IMR-90 (cell line): ENCODE measurements around the gene ERVH48-1. TPM values are rescaled to one million over a fixed set of nuclear protein-coding genes. Genes with fewer than 3 reads are reported as not detected.

ENCODE experiments used
- ATAC-seq: fragments of 200-7000 bp; cut with Tn5 transposase; 2 replicates; pipeline ENCODE4 v1.9.1; 2020; ENCODE audit warnings: low read depth, mild to moderate bottlenecking, moderate library complexity
- BruUV-seq: library from RNA; stranded (reverse); fragments of 400-500 nt; replicated peaks from 2 replicates; lab custom pipeline; 2021; lab: Mats Ljungman, UMichigan
- CTCF ChIA-PET: fragments of 300-600 bp; formaldehyde crosslinking; extraction: SDS; loops from one replicate; lab custom pipeline; 2021; ENCODE audit warnings: antibody characterized with exemption; lab: Yijun Ruan, JAX
- POLR2A ChIA-PET: fragments of 300-600 bp; sonication (Branson Sonifier 250); formaldehyde crosslinking; loops from one replicate; lab custom pipeline; 2022; ENCODE audit warnings: antibody characterized with exemption; ENCODE audit not compliant: unreplicated experiment; lab: Charles Lee
- DNase-seq: peaks from one replicate; pipeline ENCODE4 v3.0.0; 2013
- H2AFZ ChIP-seq: replicated peaks from 2 replicates; pipeline ENCODE3; 2013; ENCODE audit warnings: low read length, mild to moderate bottlenecking; ENCODE audit not compliant: poor library complexity
- H2AK5ac ChIP-seq: 2 replicates; pipeline ENCODE4 v1.6.1; 2013; ENCODE audit warnings: low read depth, low read length, inconsistent platforms
- H2AK9ac ChIP-seq: replicated peaks from 2 replicates; pipeline ENCODE3; 2013; ENCODE audit warnings: mild to moderate bottlenecking, low read depth, low read length, moderate library complexity; ENCODE audit not compliant: poor library complexity
- H2BK120ac ChIP-seq: 2 replicates; pipeline ENCODE4 v1.6.1; 2013; ENCODE audit warnings: low read depth, low read length, inconsistent platforms
- H2BK15ac ChIP-seq: 3 replicates; pipeline ENCODE4 v1.6.1; 2013; ENCODE audit warnings: low read depth, low read length, inconsistent platforms
- H2BK20ac ChIP-seq: 2 replicates; pipeline ENCODE4 v1.6.1; 2013; ENCODE audit warnings: low read depth, mild to moderate bottlenecking, inconsistent platforms, low read length, moderate library complexity
- H2BK5ac ChIP-seq: 2 replicates; pipeline ENCODE4 v1.6.1; 2013; ENCODE audit warnings: mild to moderate bottlenecking, low read depth, low read length, inconsistent platforms; ENCODE audit not compliant: poor library complexity, severe bottlenecking
- H3K14ac ChIP-seq: replicated peaks from 2 replicates; pipeline ENCODE4 v1.6.1; 2013; ENCODE audit warnings: low read depth, low read length, inconsistent platforms
- H3K18ac ChIP-seq: 2 replicates; pipeline ENCODE4 v1.6.1; 2013; ENCODE audit warnings: low read depth, low read length, control low read depth
- H3K23ac ChIP-seq: 2 replicates; pipeline ENCODE4 v1.6.1; 2013; ENCODE audit warnings: low read depth, low read length, inconsistent platforms
- H3K27ac ChIP-seq: 2 replicates; pipeline ENCODE4 v1.5.1; 2013; ENCODE audit warnings: mild to moderate bottlenecking, control low read depth, low read length; ENCODE audit not compliant: insufficient read depth
- H3K27me3 ChIP-seq: 2 replicates; pipeline ENCODE4 v1.6.1; 2013; ENCODE audit warnings: low read length; ENCODE audit not compliant: control insufficient read depth, insufficient read depth
- H3K36me3 ChIP-seq: 2 replicates; pipeline ENCODE4 v1.6.1; 2013; ENCODE audit warnings: low read length, mixed read lengths; ENCODE audit not compliant: control insufficient read depth, insufficient read depth
- H3K4ac ChIP-seq: 2 replicates; pipeline ENCODE4 v1.6.1; 2013; ENCODE audit warnings: low read depth, low read length, inconsistent platforms
- H3K4me1 ChIP-seq: 2 replicates; pipeline ENCODE4 v1.6.1; 2013; ENCODE audit warnings: low read length, mixed read lengths; ENCODE audit not compliant: control insufficient read depth, insufficient read depth
- H3K4me2 ChIP-seq: 2 replicates; pipeline ENCODE4 v1.6.1; 2013; ENCODE audit warnings: low read depth, mild to moderate bottlenecking, control low read depth, low read length, moderate library complexity
- H3K4me3 ChIP-seq: 2 replicates; pipeline ENCODE4 v1.5.1; 2013; ENCODE audit warnings: low read depth, mild to moderate bottlenecking, control low read depth, low read length, moderate library complexity; ENCODE audit not compliant: insufficient read depth
- H3K56ac ChIP-seq: 2 replicates; pipeline ENCODE4 v1.6.1; 2013; ENCODE audit warnings: low read length, inconsistent platforms; ENCODE audit not compliant: insufficient read depth; ENCODE audit errors: extremely low read depth
- H3K79me1 ChIP-seq, 2 experiments: 2 replicates each; pipeline ENCODE4 v1.6.1; 2013; ENCODE audit warnings: low read length in 2 of 2, inconsistent platforms in 1 of 2, low read depth in 1 of 2
- H3K9ac ChIP-seq: 2 replicates; pipeline ENCODE4 v1.6.1; 2013; ENCODE audit warnings: low read depth, low read length, control low read depth
- H3K9me1 ChIP-seq: 2 replicates; pipeline ENCODE4 v1.6.1; 2013; ENCODE audit warnings: low read length, inconsistent platforms; ENCODE audit not compliant: insufficient read depth
- H3K9me3 ChIP-seq: 2 replicates; pipeline ENCODE4 v1.6.1; 2013; ENCODE audit warnings: low read length; ENCODE audit not compliant: control insufficient read depth, insufficient read depth
- H4K20me1 ChIP-seq: 2 replicates; pipeline ENCODE4 v1.6.1; 2013; ENCODE audit warnings: low read length, inconsistent platforms; ENCODE audit not compliant: insufficient read depth
- H4K5ac ChIP-seq: 2 replicates; pipeline ENCODE4 v1.6.1; 2013; ENCODE audit warnings: mild to moderate bottlenecking, low read depth, low read length, control low read depth
- H4K8ac ChIP-seq, 2 experiments: 2 replicates each; pipeline ENCODE4 v1.6.1; 2013; ENCODE audit warnings: low read depth in 2 of 2, low read length in 2 of 2, control low read depth in 1 of 2, inconsistent platforms in 1 of 2
- H4K91ac ChIP-seq: 2 replicates; pipeline ENCODE4 v1.6.1; 2013; ENCODE audit warnings: low read depth, low read length, inconsistent platforms; ENCODE audit not compliant: insufficient read depth
- CHD1 ChIP-seq: IDR thresholded peaks from 2 replicates; pipeline ENCODE4 v1.6.1; 2012; ENCODE audit warnings: low read depth, low read length, improper control_type of control experiment
- FOS ChIP-seq: fragments of 150-350 bp; IDR thresholded peaks from 2 replicates; pipeline ENCODE4 v1.6.1; 2016; ENCODE audit warnings: low read depth, low read length
- MAZ ChIP-seq: IDR thresholded peaks from 2 replicates; pipeline ENCODE4 v1.6.1; 2012; ENCODE audit warnings: low read depth, mild to moderate bottlenecking, low read length, improper control_type of control experiment, moderate library complexity, borderline replicate concordance
- POLR2A ChIP-seq: IDR thresholded peaks from 2 replicates; pipeline ENCODE4 v1.6.1; 2012; ENCODE audit warnings: mild to moderate bottlenecking, low read depth, low read length
- SMC3 ChIP-seq: fragments of 150-350 bp; IDR thresholded peaks from 2 replicates; pipeline ENCODE4 v1.6.1; 2016; ENCODE audit warnings: low read depth, mild to moderate bottlenecking, antibody characterized with exemption, low read length, moderate library complexity
- WGBS, 2 experiments: methylation state at CpG; one replicate each; pipeline versions ENCODE4 v1.1.5 to v1.1.7; 2013; ENCODE audit warnings: missing lambda C conversion rate in 2 of 2; ENCODE audit not compliant: insufficient read length in 1 of 2; ENCODE audit errors: extremely low coverage in 2 of 2; 5-methylcytosine and 5-hydroxymethylcytosine counted together
- dilution Hi-C: fragments of 300-500 bp; cut with HindIII; formaldehyde crosslinking; loops from one replicate; pipeline ENCODE4 v1.14.3; 2018; ENCODE audit warnings: low sequenced_read_pairs; ENCODE audit not compliant: unreplicated experiment
- in situ Hi-C: fragments of 300-500 bp; cut with MboI; formaldehyde crosslinking; loops from 3 replicates; pipeline ENCODE4 v1.14.3; 2019; ENCODE audit warnings: low sequenced_read_pairs, inconsistent platforms, mixed read lengths
- intact Hi-C: fragments of 100-400 bp; cut with micrococcal nuclease; formaldehyde crosslinking; loops from 2 replicates; pipeline ENCODE4 v1.10.0; 2022
- polyA plus RNA-seq, 3 experiments: library from polyadenylated mRNA; depleted of rRNA; stranded (reverse); fragments of >200 nt; gene quantifications; 2 replicates each; pipeline ENCODE4 v1.2.3, GENCODE V29; 2012; ENCODE audit warnings: low replicate concordance in 1 of 3
- total RNA-seq: library from RNA; depleted of rRNA; stranded (reverse); fragments of >200 nt; gene quantifications from 2 replicates; pipeline ENCODE4 v1.2.3, GENCODE V29; 2012

ERVH48-1 gene
- total and polyA plus RNA-seq, 2 of the 4 experiments (the other 2 are of a cell fraction), result under 0.01 TPM; not detected in 1

DNA sequence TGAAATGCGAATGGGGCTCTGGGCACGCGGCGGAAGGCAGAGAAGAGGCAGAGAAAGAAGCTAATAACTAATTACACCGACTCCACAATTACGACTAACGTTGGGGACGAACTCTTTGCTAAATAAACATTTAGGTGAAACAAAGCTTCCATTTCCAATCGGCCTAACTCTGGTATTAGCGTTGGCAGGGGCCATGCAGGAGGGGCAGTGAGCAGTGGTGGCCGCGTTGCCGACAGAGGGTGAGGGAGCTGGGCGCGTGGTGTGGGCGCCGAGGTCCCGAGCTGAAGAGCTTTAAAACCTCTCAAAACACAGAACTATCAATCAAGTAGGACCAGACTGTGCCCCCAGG lies 32.9 kb downstream of the ERVH48-1 start:
- intact Hi-C loops (no loop called here), in situ Hi-C loops (no loop called here), dilution Hi-C loops (no loop called here)
- peaks cover 6% of the 10 kb centered on the region for H4K20me1 ChIP-seq
- H3K27ac ChIP-seq, result peak overlapping the region; percentile 71
- peak overlapping the region; percentile 95 for H3K4me2 ChIP-seq
- peaks cover 4% of the 10 kb centered on the region for H3K4me1 ChIP-seq
- peak overlapping the region; percentile 68 for H3K14ac ChIP-seq
- H2BK20ac ChIP-seq, result no peak overlapping the region
- H2AK9ac ChIP-seq, result peak overlapping the region; percentile 84
- peak overlapping the region; percentile 77 for H3K4ac ChIP-seq
- H3K79me1 ChIP-seq, result peaks cover 12 to 25% of the 10 kb centered on the region in 2 experiments
- CTCF ChIA-PET, result interaction anchor here (1.1 kb wide), 1 partner anchor 22 kb away, joined by 3 read pairs; no protein-coding TSS in a partner anchor
- peaks cover 5% of the 10 kb centered on the region; the same call in 1 of the 2 replicates for H3K9me1 ChIP-seq
- H2AFZ ChIP-seq, result peak overlapping the region; percentile 97
- peak overlapping the region; percentile 87 for H4K91ac ChIP-seq
- H3K23ac ChIP-seq, result peak overlapping the region; percentile 57
- H3K4me3 ChIP-seq, result peak overlapping the region; percentile 69
- peak overlapping the region; percentile 84 for H3K9ac ChIP-seq
- H3K56ac ChIP-seq, result peak overlapping the region; percentile 61
- BruUV-seq, result no TSS peak
- peak; percentile 31 for ATAC-seq
- no peaks in the 10 kb centered on the region for H3K27me3 ChIP-seq
- no peak for DNase-seq
- H2BK5ac ChIP-seq, result peak overlapping the region; percentile 79
- peak overlapping the region; percentile 74 for H2AK5ac ChIP-seq
- POLR2A ChIA-PET, result no interaction called here
- H3K36me3 ChIP-seq, result peaks cover 4% of the 10 kb centered on the region; the same call in 1 of the 2 replicates
- peak overlapping the region; percentile 93 to 97 for H4K8ac ChIP-seq
- H2BK15ac ChIP-seq, result no peak overlapping the region; the same call in 2 of the 3 replicates
- no CpG with 5 or more reads among the region's 18 CpGs for WGBS, 2 experiments
- H2BK120ac ChIP-seq, result peak overlapping the region; percentile 41
- H3K9me3 ChIP-seq, result no peaks in the 10 kb centered on the region
- H4K5ac ChIP-seq, result peak overlapping the region; percentile 90
- TF ChIP-seq MAZ, result no peak
- TF ChIP-seq POLR2A, result no peak
- no peak for TF ChIP-seq SMC3
- no peak for TF ChIP-seq FOS
- no peak for TF ChIP-seq CHD1
- H3K18ac ChIP-seq, result peak overlapping the region; percentile 47
